Upper lobe of left lung (tissue), 6 donors: ENCODE data around the gene SKOR2. TPM values are rescaled to one million over a fixed set of nuclear protein-coding genes. Genes with fewer than 3 reads are reported as not detected.

Experiments
- ATAC-seq, 2 donors: fragments of 200-7000 bp; cut with Tn5 transposase; one replicate each; pipeline ENCODE4 v1.9.1; 2022; ENCODE audit warnings: mild to moderate bottlenecking in 2 of 2, moderate library complexity in 2 of 2; ENCODE audit not compliant: low FRiP score in 2 of 2
- DNase-seq, 2 donors: peaks; one replicate each; pipeline ENCODE4 v3.0.0-alpha.2; 2019 to 2020
- H3K27ac ChIP-seq, 4 donors: fragments of 200-600 bp; sonication (generic); one replicate each; pipeline ENCODE4 v1.5.1; 2016 to 2019
- H3K27me3 ChIP-seq, 4 donors: fragments of 200-600 bp; sonication (generic); one replicate each; pipeline ENCODE4 v1.5.1; 2017 to 2019
- H3K36me3 ChIP-seq, 4 donors: fragments of 200-600 bp; sonication (generic); one replicate each; pipeline ENCODE4 v1.5.1; 2016 to 2019
- H3K4me1 ChIP-seq, 4 donors: fragments of 200-600 bp; sonication (generic); one replicate each; pipeline ENCODE4 v1.5.1; 2018 to 2019
- H3K4me3 ChIP-seq, 4 donors: fragments of 200-600 bp; sonication (generic); one replicate each; pipeline ENCODE4 v1.5.1; 2017 to 2019; ENCODE audit warnings: mild to moderate bottlenecking in 2 of 4, moderate library complexity in 1 of 4
- H3K9me3 ChIP-seq, 4 donors: fragments of 200-600 bp; sonication (generic); one replicate each; pipeline ENCODE4 v1.5.1; 2018 to 2019
- CTCF ChIP-seq, 6 experiments: fragments of 450-650 bp in 4 of 6; fragments of 200-600 bp in 2 of 6; sonication (generic) in 2 of 6; IDR thresholded peaks; one replicate each; pipeline ENCODE4 v1.5.1; 2016 to 2019; ENCODE audit warnings: antibody characterized with exemption in 6 of 6
- EP300 ChIP-seq, 4 donors: sonication (generic); formaldehyde crosslinking; IDR thresholded peaks; one replicate each; pipeline ENCODE4 v1.5.1; 2017; ENCODE audit warnings: antibody characterized with exemption in 4 of 4, control low read depth in 2 of 4
- POLR2A ChIP-seq, 4 donors: fragments of 450-650 bp; IDR thresholded peaks; one replicate each; pipeline ENCODE4 v1.5.1; 2016 to 2017; ENCODE audit warnings: antibody characterized with exemption in 4 of 4, mild to moderate bottlenecking in 2 of 4
- POLR2AphosphoS5 ChIP-seq, 2 donors: sonication (generic); formaldehyde crosslinking; IDR thresholded peaks; one replicate each; pipeline ENCODE4 v1.5.1; 2017; ENCODE audit warnings: antibody characterized with exemption in 2 of 2
- WGBS, 2 donors: methylation state at CpG; one replicate each; pipeline ENCODE4 v1.1.5; 2017 to 2018; 5-methylcytosine and 5-hydroxymethylcytosine counted together
- total RNA-seq, 6 donors: library from RNA; depleted of rRNA in 4 of 6; stranded (reverse); fragments of >200 nt in 4 of 6; gene quantifications; one replicate each; pipeline versions ENCODE4 v1.1.0 to v1.2.1, GENCODE V29; 2016 to 2021
- donor health status: DM: no; HTN: no; CAD: no; lungs with moderate emphysema.
- donor health status: DM: no; HTN: yes; CAD: no; lungs with severe emphysema.

Gene SKOR2
- total RNA-seq, 6 donors from 2014 or later: not detected

- 42 to 57% methylated on average over 5 of the region's 5 CpGs for WGBS, 2 donors
- H3K36me3 ChIP-seq: no peaks in the 10 kb centered on the region
- no peak overlapping the region for H3K4me3 ChIP-seq
- ATAC-seq (no peak), DNase-seq (no peak)
- no peak for TF ChIP-seq POLR2A (IDR thresholded peaks at IDR 0.05)
- TF ChIP-seq EP300 (IDR thresholded peaks at IDR 0.05): no peak
- peak in 1 of 6 experiments; percentile 13 for TF ChIP-seq CTCF (IDR thresholded peaks at IDR 0.05)
- TF ChIP-seq POLR2AphosphoS5 (IDR thresholded peaks at IDR 0.05): no peak
- H3K4me1 ChIP-seq: no peaks in the 10 kb centered on the region
- no peak overlapping the region for H3K27ac ChIP-seq
- H3K9me3 ChIP-seq: no peaks in the 10 kb centered on the region
- no peaks in the 10 kb centered on the region for H3K27me3 ChIP-seq
Observed at GRCh38 chr18:47283476-47283875, 32.0 kb upstream of the SKOR2 start.

GRCh38 chr18:47280121-47280520, 28.7 kb upstream of the SKOR2 start:
- 51 to 70% methylated on average over 3 of the region's 3 CpGs for WGBS, 2 donors
- no peak for DNase-seq
- no peak for TF ChIP-seq CTCF (IDR thresholded peaks at IDR 0.05)
- TF ChIP-seq POLR2AphosphoS5 (IDR thresholded peaks at IDR 0.05): no peak
- no peak for TF ChIP-seq POLR2A (IDR thresholded peaks at IDR 0.05)
- no peak for TF ChIP-seq EP300 (IDR thresholded peaks at IDR 0.05)

GRCh38 chr18:47274961-47275360, 23.5 kb upstream of the SKOR2 start:
- Histone ChIP-seq H3K27me3 (no peaks in the 10 kb centered on the region), H3K27ac (no peak overlapping the region), H3K36me3 (no peaks in the 10 kb centered on the region), H3K9me3 (no peaks in the 10 kb centered on the region), H3K4me1 (no peaks in the 10 kb centered on the region), H3K4me3 (no peak overlapping the region)
- TF ChIP-seq CTCF (IDR thresholded peaks at IDR 0.05) (no peak), EP300 (IDR thresholded peaks at IDR 0.05) (no peak), POLR2AphosphoS5 (IDR thresholded peaks at IDR 0.05) (no peak), POLR2A (IDR thresholded peaks at IDR 0.05) (no peak)
- DNase-seq (no peak), ATAC-seq (no peak)
- WGBS, 2 donors: 30 to 57% methylated on average over 9 of the region's 9 CpGs

More at GRCh38 chr18:47280121-47280520, 28.7 kb upstream of the SKOR2 start:
- Histone ChIP-seq H3K27ac (no peak overlapping the region), H3K27me3 (no peaks in the 10 kb centered on the region), H3K4me3 (no peak overlapping the region), H3K36me3 (no peaks in the 10 kb centered on the region), H3K4me1 (no peaks in the 10 kb centered on the region), H3K9me3 (no peaks in the 10 kb centered on the region)
- no peak for ATAC-seq

- peaks cover 0 to 35% (median 19%) of the 10 kb centered on the region in 4 donors for H3K27me3 ChIP-seq
Observed at GRCh38 chr18:47265197-47265596, 13.7 kb upstream of the SKOR2 start.

More at GRCh38 chr18:47265197-47265596, 13.7 kb upstream of the SKOR2 start:
- TF ChIP-seq POLR2AphosphoS5 (IDR thresholded peaks at IDR 0.05) (peak in 1 of 2 donors; percentile 29), POLR2A (IDR thresholded peaks at IDR 0.05) (no peak), EP300 (IDR thresholded peaks at IDR 0.05) (peak in 1 of 4 donors; percentile 55), CTCF (IDR thresholded peaks at IDR 0.05) (no peak)
- H3K36me3 ChIP-seq: no peaks in the 10 kb centered on the region
- no peak overlapping the region for H3K27ac ChIP-seq
- H3K4me3 ChIP-seq: no peak overlapping the region
- no peaks in the 10 kb centered on the region for H3K9me3 ChIP-seq
- peaks cover 7 to 16% (median 10%) of the 10 kb centered on the region in 4 donors for H3K4me1 ChIP-seq
- WGBS, 2 donors: 5 to 20% methylated on average over 1 of the region's 1 CpG
- DNase-seq: no peak
- no peak for ATAC-seq
